ENCODE results near the gene LACTB.

LACTB gene

GRCh38 chr15:63134245-63134985 is 12.8 kb downstream of the LACTB start:
- no peak for DNase-seq

DNA sequence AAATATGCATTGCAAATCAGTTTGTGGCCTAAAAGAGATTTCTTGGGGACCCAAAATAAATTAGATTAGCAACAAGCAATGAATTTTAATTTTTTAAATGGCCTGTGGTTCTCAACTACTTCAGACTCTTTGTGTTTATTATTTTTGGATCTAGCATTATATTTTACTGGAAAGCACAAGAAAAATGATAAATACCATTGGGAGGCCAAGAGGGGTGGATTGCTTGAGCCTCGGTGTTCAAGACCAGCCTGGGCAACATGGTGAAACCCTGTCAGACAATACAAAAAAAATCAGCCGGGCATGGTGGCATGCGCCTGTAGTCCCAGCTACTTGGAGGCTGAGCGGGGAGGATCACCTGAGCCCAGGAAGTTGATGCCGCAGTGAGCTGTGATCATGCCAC is 13.6 kb downstream of the LACTB start:
- DNase-seq = no peak

DNA sequence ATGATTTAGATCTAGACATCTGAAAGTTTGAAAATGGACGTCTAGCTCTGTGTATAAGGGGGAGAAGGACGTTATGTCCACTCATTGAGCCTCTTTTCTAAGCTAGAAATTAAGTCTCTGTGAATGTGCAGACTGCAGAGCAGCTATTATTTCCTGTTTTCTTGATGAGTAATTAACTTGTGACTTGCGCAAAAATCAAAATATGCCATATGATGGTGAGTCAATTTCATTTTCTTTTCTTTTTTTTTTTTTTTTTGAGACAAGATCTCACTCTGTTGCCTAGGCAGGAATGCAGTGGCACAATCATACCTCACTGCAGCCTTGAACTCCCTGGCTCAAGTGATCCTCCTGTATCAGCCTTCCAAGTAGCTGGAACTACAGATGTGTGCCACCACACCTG is 14.1 kb downstream of the LACTB start:
- DNase-seq = no peak

DNA sequence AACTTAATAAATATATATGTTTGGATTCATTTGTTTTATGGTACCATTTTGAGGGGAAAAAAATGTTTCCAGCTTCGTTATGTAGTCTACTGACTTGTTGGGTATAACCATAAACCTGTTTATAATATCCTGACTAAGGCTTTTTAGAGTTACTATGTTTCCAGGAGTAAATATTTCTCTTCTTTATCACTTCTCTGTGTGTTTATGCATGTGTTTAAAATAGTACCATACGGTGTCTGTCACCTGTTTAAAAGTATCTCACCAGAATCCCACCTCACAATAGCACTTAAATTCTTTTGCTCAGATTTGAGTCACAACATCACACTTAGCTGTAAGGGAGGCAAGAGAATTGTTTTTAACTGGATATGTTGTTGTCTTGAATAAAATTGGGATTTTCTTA is 15.1 kb downstream of the LACTB start:
- DNase-seq = no peak

- DNase-seq = no peak
These were observed 19.3 kb downstream of the LACTB start for GRCh38 chr15:63140936-63141335.

- DNase-seq = no peak
These were observed 23.8 kb downstream of the LACTB start for GRCh38 chr15:63145426-63145825.

GRCh38 chr15:63146684-63147083 is 25.0 kb downstream of the LACTB start:
- no peak for DNase-seq

DNA sequence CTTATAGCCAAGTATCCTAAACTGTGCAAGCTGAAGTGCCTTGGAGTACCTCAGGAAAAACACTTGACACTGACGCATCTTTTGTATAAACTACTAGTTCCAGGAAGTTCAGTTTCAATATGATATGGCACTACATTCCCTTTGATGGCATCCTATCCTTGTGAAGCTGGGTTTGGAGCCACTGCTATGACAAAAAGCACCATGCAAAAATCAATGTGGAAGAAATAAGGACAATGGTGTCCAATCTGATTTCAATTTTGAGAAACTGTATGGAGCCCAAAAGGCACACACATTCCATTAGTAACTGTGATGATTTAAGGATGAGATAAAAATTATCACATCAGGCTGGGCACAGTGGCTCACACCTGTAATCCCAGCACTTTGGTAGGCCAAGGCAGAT is 30.0 kb downstream of the LACTB start:
- DNase-seq = no peak

DNA sequence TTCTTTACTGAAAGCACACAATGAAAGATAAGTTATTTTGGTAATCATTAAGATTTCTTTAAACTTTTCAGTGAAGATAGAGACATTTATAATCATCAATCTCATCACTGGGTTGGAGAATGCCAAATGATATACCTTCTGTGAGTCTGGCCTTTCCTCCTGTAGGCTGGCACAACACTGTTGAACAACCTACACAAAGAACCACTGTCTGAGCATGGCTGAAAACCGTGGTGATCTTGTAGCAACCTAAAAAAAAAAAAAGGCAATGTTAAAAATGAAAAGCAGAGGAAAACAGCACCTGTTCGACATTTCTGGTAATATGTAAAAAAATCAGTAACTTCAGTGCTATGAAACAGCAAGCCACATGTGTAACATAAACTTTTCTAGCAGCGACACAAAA is 33.8 kb downstream of the LACTB start:
- DNase-seq = no peak

DNA sequence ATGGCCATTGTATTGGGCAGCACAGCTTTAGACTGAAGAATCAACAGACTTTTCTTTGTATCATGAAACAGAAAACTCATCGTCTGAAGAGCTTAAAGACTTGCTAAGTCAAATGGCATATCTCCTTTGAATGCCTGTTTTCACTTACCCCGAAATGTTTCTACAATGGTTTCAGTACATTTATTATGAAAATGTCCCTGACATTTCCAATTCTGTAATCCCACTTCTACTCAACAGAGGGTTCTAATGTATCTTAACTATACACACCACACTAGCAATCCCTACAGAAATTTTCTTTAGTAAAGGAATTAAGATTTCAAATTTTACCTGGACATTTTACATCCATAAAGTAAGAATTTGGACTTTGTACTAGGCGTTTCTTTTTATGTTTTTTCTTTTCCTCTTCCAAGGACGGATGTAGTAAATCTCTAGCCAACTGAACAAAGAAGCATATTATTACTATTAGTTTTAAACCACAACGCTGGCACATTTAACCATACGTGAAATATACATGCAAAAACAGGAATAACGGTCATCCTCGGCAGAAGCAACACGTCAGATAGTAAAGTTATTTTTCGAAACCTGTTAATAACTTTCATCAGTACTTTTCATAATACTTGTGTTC is 34.5 kb downstream of the LACTB start:
- no peak for DNase-seq

DNA sequence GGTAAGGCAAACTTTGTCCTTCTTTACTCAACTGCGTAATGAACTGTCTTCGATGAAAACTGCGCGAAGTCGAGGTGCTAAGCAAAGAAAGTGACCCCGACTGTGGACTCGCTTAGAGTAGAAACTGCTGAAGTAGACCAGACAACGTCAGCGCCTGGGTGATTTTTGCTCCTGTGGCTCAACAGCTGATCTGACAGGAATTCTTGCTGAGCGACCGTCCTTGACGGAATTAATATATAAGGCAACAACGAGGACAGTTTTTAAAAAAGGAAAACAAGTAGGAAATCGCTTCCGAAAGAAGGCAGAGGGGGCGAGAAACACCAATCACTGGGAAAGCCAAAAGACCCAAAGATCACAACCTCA is 35.1 kb downstream of the LACTB start:
- no peak for DNase-seq

- peak; percentile 83 for DNase-seq
These were observed 35.6 kb downstream of the LACTB start, which contains the start of gene RPS27L for GRCh38 chr15:63157118-63157843. Gene RPS27L, minus strand, starts transcription at chr15:63157477. Its CDS starts 72 bp downstream, at chr15:63157405.

GRCh38 chr15:63157891-63158431 is 36.3 kb downstream of the LACTB start:
- DNase-seq = peak; percentile 16

DNA sequence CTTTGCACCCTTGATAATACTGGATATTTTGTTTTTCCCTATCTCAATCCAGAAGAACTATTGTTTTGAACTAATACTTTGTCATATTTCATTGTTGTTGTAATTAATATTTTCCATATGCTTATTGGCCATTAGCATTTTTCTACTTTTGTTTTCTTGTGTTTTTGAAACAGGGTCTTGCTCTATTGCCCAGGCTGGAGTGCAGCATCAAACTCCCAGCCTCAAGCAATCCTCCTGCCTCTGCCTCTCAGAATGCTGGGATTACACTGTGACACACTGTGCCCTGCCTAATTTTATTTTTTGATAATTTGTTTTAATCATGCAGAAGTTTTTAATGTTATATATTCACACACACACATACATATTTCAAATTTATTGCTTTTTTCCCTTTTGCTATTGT is 39.0 kb downstream of the LACTB start:
- no peak for DNase-seq

GRCh38 chr15:63163217-63163616 is 41.6 kb downstream of the LACTB start:
- no peak for DNase-seq

- DNase-seq = no peak
These were observed 43.7 kb downstream of the LACTB start for GRCh38 chr15:63165166-63165859.

DNA sequence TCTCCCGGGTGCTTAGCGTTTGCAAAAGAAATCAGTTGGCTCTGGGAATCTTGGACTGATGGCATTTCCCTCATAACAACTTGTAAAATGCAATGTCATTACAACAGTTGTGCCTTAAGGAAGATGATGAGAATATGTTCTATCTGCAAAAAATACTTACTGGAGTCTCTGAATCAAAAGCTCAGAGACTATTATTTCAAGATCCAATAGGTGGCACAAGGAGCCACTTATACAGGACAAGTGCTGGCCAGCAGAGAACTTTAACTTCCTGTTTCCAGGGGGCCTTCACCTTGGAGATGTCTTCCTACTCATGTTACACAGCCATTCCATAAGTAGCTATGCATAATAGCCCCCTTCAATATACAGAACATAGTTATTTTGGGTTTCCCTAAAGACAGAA is 44.6 kb downstream of the LACTB start:
- no peak for DNase-seq

DNA sequence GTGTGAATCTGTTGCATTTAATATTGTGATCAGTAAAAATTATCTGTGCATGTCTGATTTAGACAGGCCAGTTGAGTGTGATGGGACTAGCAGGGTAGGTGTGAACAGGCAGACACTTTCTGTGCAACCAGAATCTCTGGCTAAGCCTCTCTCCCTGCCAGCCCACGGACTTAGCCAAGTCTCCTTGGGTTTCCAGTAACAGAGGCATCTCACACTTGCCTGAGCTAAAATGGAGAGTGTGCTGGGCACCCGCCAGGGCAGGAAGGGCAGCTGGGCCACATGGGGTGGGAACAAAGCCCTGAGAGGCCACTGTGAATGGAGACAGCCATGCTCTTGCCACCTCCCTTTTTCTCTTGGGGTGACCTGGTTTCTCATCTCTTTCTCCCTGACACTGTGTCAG is 48.1 kb downstream of the LACTB start:
- DNase-seq = no peak

DNA sequence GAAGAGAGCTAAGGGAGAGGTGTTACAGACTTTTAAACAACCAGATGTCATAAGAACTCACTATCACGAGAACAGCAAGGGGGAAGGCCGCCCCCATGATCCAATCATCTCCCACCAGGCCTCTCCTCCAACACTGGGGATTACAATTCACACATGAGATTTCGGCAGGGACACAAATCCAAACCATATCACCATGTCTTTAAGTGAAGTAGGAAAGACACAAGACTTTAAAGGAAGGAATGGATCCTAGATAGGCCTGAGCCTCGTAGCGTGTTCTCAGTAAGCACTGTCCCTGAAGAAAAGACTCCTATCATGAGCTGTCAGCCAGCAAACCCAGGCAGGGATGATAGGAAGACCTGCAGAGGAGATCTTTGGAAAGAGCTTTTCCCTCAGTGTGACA is 50.7 kb downstream of the LACTB start:
- DNase-seq = no peak

DNA sequence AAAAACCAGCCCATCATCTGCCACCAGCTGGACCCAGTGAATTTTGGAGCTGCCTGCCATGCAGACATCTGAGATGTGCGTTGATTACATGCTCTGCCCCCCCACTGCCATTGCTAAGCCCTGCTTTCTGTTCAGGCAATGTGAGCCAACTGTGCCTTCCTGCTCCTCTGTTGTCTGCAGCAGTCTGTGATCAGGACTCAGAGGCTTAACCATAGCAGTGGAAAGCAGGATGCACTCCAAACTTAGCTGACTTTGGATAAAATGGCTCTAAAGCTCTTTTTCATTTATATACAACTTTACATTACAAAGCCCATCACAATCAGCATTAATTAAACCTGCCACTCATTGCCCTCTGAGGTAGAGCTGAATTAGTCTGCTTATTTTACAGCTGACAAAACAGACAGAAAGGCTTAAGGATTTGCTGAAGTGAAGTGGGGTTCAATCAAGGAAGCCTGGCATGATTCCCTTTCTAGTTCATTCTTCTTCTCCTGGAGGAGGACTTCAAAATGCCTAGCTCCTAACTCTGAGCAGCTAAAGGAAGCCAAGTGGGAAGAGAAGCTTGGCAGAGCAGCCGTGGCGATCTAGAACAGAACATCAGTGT is 51.3 kb downstream of the LACTB start:
- no peak for DNase-seq

- no peak for DNase-seq
These were observed 54.6 kb downstream of the LACTB start for GRCh38 chr15:63176302-63176701.

GRCh38 chr15:63178034-63178433 is 56.4 kb downstream of the LACTB start:
- no peak for DNase-seq

DNA sequence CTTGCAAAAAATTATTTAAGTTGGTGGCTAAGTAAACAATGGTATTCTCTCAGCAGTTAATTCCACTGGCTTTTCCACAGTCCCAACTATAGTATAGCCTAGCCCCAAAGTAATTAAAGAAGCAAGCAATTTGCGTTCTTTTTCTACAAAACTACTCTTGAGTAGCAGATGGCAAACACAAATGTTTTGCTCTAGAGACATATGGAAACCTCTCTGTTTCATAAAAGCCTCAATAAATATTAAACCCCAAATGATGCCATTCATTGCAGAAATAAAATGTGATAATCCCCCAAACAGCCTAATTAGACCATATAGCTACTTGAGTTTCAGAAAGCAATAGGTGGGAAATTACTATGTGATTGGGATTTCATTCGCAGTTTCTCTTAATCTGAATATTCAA is 59.1 kb downstream of the LACTB start:
- DNase-seq = no peak

Measured in NCI-H774 (cell line).